Ramos (cell line): Measurements from ENCODE around the gene PNLIPRP3.
"Not testable (repeated sequence)": the region's sequence is repeated elsewhere in the genome, so short reads cannot be mapped to it uniquely, and the experiment has no call there.

Experiments
- in situ Hi-C: fragments of 300-500 bp; cut with MboI; formaldehyde crosslinking; loops from one replicate; pipeline ENCODE4 v1.14.3; 2022; ENCODE audit warnings: low sequenced_read_pairs; ENCODE audit not compliant: unreplicated experiment

Gene PNLIPRP3

GRCh38 chr10:116427671-116428070 is at the start of gene PNLIPRP3:
Gene PNLIPRP3, plus strand, starts transcription at chr10:116427847. Its CDS starts 166 bp downstream, at chr10:116428013.
- in situ Hi-C loops = no loop called here

DNA sequence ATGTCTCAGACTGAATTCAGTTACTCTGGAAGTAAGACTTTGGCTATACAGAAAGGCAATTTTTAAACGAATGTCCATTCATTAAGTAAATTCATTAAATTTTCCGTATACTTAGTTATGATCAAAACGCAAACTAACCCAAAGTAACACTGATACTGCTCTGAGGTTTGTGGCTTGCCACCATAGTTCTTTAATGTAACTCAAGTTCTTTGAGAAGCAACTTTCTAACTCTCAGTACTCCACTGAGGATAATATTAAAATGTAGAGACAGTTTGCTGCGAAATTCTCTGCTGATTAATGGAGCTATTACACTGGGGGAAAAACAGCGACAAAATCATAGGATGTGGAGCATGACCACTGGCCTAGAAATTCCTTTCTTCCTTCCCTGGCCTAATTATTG is 45.4 kb upstream of the PNLIPRP3 start:
- in situ Hi-C loops = no loop called here

DNA sequence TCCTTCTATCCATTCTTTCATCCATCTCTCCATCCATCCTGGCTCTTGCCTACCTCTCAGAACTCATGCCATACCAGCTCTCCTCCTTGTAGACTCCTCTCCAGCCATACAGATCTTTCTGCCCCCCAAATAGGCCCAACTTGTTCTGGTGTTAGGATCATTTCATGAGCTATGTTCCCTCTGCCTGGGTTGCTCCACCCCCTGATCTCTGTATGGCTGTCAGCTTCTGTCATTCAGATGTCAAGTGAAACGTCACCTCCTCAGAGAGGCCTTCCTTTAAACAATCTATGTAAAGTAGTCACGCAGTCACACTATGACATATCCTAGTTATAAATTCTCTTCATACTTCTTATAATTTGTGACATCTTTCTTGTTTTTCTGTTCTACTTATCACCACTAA is 42.3 kb upstream of the PNLIPRP3 start:
- in situ Hi-C loops = no loop called here

DNA sequence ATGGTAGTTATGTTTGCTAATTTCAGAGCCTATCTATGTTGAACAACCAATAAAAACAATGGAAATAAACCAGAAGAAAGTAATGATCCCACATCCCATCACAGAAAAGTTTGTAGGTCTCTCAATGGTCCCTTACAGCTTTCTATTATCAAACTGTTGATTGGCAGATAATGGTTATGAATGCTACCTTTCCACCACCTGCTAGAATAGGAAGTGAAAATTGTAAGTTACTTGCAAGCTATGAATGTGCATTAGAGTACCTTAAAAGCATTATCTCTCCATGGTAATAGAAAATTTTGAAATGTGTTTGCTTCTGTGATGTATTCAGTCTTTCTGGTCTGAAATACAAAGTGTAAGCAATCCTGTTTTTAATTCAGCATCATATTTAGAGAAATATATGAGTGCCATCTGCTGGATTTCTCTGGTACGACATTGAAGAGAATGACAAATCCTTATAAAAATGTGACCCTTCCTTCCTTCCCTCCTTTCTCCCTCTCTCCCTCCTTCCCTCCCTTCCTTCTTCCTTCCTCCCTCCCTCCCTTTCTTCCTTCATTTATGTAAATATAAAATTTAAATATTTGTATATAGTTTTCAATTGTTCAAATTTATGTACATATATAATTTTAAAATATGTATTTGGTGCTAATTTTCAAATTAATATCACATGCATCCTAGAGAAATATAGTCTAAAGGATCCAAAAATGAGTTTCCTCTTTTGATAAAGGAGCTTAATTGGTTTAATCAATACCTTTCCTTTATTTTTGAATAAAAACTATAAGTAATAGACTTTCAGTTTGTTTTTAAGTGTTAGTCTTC is 41.4 kb upstream of the PNLIPRP3 start:
- in situ Hi-C loops = no loop called here

DNA sequence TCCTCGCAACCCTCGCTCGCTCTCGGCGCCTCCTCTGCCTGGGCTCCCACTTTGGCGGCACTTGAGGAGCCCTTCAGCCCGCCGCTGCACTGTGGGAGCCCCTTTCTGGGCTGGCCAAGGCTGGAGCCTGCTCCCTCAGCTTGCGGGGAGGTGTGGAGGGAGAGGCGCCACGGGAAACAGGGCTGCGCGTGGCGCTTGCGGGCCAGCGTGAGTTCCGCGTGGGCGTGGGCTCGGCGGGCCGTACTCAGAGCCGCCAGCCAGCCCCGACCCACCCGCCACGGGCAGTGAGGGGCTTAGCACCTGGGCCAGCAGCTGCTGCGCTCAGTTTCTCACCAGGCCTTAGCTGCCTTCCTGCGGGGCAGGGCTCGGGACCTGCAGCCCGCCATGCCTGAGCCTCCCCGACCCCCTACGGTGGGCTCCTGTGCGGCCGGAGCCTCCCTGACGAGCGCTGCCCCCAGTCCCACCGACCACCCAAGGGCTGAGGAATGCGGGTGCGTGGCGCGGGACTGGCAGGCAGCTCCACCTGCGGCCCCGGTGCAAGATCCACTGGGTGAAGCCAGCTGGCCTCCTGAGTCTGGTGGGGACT is 34.3 kb upstream of the PNLIPRP3 start:
- in situ Hi-C loops = not testable (repeated sequence)

DNA sequence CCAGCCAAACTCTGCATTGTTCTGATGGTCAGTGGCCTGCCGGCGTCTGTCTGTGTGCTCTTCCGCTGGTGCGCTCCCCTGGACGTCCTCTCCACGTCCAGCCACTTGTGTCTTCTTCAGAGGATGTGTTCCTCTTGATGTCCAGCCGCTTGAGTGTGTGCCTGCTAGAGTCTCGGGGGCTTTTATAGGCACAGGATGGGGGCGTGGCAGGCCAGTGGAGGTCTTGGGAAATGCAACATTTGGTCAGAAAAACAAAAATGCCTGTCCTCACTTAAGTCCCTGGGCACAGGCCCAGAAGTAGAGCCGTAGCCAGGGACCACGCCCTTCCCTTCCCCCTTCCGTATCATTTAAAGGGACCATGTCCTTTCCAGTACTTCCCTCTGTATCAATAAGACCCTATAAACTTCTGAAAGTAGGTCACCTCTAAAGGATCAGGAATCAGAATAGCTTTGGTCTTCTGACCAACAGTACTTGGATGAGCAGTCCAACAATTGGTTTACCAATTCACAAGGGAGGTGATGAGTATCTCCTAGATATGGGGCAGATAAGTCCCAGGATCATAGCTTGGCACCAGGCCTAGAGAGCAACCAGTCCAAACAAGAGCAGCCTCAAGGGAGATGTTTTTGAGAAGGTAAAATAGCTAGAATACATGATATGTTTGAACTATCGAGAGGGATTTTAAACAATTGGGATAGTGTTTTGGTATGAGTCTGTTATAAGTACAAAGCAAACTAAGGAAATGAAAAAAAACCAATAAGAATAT is 32.2 kb upstream of the PNLIPRP3 start:
- in situ Hi-C loops = no loop called here

- in situ Hi-C loops = no loop called here
These were observed 29.4 kb upstream of the PNLIPRP3 start for GRCh38 chr10:116398224-116398623.

DNA sequence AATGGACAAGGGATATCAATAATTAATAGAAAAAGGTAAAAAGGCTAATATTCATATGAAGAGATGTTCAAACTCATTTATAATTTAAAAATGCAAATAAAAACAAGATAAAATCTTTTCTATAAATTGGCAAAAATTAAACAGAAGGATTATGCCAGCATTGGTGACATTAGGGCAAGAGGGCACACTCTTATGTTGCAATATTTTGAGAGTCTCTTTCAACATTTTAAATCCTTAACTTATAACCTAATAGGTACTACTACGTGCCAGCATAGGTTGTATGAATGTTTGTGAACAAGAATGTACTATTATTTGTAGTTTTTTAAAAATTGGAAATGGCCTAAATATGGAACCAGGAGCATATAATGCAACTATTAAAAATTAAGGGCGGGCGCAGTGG is 24.8 kb upstream of the PNLIPRP3 start:
- in situ Hi-C loops = no loop called here

- in situ Hi-C loops = no loop called here
These were observed 23.9 kb upstream of the PNLIPRP3 start for GRCh38 chr10:116403740-116404250.

- in situ Hi-C loops = no loop called here
These were observed 18.9 kb upstream of the PNLIPRP3 start for GRCh38 chr10:116408719-116409118.

GRCh38 chr10:116410351-116410750 is 17.3 kb upstream of the PNLIPRP3 start:
- in situ Hi-C loops = no loop called here

DNA sequence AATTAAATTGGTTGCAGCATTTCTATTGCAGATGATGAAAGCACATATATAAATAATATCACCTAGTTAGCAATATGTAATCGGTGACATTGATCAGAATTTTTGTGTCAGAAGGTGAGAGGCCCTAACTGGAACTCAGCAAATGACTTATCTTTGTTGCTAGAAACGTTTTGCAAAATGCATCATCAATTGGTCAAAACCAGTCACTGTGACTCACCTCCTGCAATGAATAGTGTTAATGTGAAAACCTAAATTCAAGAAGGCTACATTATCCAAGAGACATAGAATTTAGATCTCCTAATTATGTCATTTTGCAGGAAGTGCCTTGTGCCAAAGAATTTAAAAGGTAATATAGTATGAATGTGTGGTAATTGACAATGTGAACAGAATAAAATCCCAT is 9.8 kb upstream of the PNLIPRP3 start:
- in situ Hi-C loops = no loop called here

DNA sequence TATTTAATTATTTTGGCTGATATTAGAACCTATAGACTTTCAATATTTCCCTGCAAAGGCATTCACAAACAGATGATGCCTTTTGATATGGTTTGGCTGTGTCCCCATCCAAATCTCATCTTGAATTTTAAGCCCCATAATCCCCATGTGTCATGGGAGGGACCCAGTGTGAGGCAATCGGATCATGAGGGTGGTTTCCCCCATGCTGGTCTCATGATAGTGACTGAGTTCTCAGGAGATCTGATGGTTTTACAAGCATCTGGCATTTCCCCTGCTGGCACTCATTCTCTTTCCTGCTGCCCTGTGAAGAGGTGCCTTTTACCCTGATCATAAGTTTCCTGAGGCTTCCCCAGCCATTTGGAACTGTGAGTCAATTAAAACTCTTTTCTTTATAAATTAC is 9.3 kb upstream of the PNLIPRP3 start:
- in situ Hi-C loops = no loop called here

- in situ Hi-C loops = no loop called here
These were observed 5.8 kb upstream of the PNLIPRP3 start for GRCh38 chr10:116421815-116422214.

DNA sequence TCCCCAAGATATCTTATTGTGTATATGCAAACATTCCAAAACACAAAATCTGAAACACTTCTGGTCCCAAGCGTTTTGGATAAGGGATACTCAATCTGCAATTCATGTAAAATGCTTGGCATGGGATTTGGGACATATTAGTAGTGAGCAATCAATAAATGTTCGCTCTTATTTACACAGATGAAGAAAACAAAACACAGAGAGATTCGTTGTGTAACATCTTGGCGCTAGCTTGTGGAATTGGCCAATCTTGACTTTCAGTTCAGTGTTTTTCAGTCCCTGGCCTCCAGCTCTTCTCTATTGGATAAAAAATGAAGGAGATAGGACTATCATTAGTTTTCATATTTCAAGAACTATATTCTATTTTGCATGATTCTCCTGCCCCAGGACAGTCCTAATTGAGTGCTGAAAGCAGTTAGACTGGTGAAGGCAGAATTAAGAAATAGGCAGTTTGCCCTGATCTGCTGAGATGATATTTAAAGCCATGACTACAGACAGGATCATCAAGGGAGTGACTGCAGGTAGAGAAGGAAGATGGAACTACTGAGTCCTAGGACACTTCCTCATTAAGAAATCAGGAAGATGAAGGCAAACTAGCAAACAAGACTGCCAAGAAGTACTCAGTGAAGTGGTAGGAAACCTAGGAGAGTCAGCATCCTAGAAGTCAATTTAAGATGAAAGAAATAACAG is 1.8 kb downstream of the PNLIPRP3 start:
- in situ Hi-C loops = no loop called here

GRCh38 chr10:116430288-116430687 is 2.6 kb downstream of the PNLIPRP3 start:
- in situ Hi-C loops = no loop called here

- in situ Hi-C loops = no loop called here
These were observed 4.0 kb downstream of the PNLIPRP3 start for GRCh38 chr10:116431598-116431997.

DNA sequence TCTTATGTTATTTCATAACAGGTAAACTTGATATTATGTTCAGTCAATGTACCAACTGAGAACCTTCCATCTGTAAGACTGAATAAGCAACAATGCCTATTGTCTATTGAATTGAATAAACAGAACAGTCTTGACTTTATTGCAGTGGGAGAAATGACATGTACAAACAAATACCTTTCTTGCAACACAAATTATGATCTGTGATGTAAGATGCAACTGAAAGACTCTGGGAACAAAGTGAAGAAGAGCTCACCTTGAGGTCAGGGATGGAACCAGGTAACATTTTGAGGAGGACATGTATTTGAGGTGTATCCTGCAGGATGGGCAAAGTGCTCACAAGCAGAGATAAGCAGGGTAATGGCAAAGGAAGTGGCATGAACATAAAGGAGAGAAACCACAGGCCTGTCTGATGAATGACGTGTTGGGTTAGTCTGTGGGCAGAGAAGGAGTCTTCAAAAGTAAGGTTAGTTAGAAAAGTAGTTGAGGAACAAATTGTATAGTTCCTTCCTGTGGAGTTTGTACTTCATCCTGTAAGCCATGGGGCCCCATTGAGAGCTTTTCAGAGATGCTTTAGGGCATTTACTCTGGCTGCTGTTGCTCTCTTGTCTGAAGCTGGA is 9.5 kb downstream of the PNLIPRP3 start:
- in situ Hi-C loops = no loop called here

DNA sequence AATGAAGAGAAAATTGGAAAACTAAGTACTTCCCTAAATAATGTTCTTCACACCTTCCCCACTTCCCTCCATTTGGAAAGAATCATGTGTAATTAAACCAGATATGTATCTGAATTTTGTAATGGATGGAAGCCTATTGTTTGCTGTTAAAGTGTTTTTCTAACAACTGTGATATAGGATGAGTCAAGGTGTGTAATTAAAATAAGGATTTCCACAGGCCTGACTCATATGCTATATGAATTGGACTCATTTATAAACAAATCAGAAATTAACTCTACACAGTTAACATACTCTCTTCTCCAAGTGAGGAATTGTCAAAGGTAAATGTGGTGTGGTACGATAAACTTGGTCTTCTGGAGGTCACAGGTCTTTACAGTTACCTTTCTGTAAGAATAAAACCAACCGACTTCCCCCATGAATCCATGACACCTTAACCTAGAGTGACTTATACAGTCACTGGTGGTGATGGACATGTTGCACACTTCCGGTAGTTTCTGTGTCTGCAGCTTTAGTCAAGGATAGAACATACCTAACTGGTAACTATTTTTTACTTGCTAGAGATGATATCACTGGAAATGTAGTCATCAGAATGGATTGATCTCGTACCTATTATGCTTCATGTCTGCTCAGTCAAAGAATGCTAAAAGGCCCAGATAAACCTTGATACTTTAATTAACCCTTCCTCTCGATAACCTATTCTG is 12.8 kb downstream of the PNLIPRP3 start:
- in situ Hi-C loops = no loop called here
